ENCODE results near the gene BSDC1.

- TF ChIP-seq MYB (IDR thresholded peaks at IDR 0.05; ENCODE audit: borderline replicate concordance, low read depth, low read length) (no peak), NFYB (IDR thresholded peaks at IDR 0.05; ENCODE audit: insufficient read depth, low read depth, low read length) (no peak), JUNB (IDR thresholded peaks at IDR 0.05) (no peak), GABPA (IDR thresholded peaks at IDR 0.05; ENCODE audit: low read depth) (no peak), ZNF24 (IDR thresholded peaks at IDR 0.05) (no peak), HDGF (IDR thresholded peaks at IDR 0.05) (peak; percentile 81), EZH2 (IDR thresholded peaks at IDR 0.05; ENCODE audit: borderline replicate concordance, control insufficient read depth, low read depth, low read length) (no peak)
These were observed 43.3 kb downstream of the BSDC1 start for GRCh38 chr1:32350785-32351398.

Data from GM12878 (cell line).